ENCODE results near the gene PTPRN2. TPM values are rescaled to one million over a fixed set of nuclear protein-coding genes. Genes with fewer than 3 reads are reported as not detected.

Gene PTPRN2
- total and polyA plus RNA-seq, 2 donors (not counting 3 experiments of a cell fraction or from before 2014, with no cell fraction given), result 0.62 to 0.88 TPM

GRCh38 chr7:158309868-158310763 lies 277.5 kb downstream of the PTPRN2 start:
- POLR2A ChIA-PET, result no interaction called here
- no TSS peak for BruUV-seq (replicated peaks)
- no peak for FAIRE-seq

More at GRCh38 chr7:158309868-158310763, 277.5 kb downstream of the PTPRN2 start:
- Histone ChIP-seq H3K9me1 (replicated peaks; ENCODE audit: control insufficient read depth, extremely low read depth, insufficient read depth, low read length) (no peaks in the 10 kb centered on the region), H3K27me3 (ENCODE audit: control insufficient read depth in 2 of 2, insufficient read depth in 2 of 2, low read length in 2 of 2) (no peaks in the 10 kb centered on the region), H3K9me3 (replicated peaks; ENCODE audit: control insufficient read depth, insufficient read depth, low read length) (peaks cover 5% of the 10 kb centered on the region), H3K4me2 (ENCODE audit: insufficient read depth, low read length) (no peak overlapping the region), H3K4me1 (ENCODE audit: control insufficient read depth, extremely low read depth, insufficient read depth, low read length) (no peaks in the 10 kb centered on the region), H3K9ac (replicated peaks; ENCODE audit: extremely low read depth, insufficient read depth, low read length) (no peak overlapping the region), H2AFZ (ENCODE audit: low read depth, low read length) (no peak overlapping the region), H3K79me2 (ENCODE audit: control insufficient read depth, insufficient read depth, low read length) (no peaks in the 10 kb centered on the region), H3K4me3 (replicated peaks in 1 of 3; ENCODE audit: insufficient read depth in 1 of 3, low read depth in 1 of 3, low read length in 3 of 3) (no peak overlapping the region), H3K27ac (ENCODE audit: insufficient read depth, low read depth, low read length) (no peak overlapping the region), H4K20me1 (replicated peaks; ENCODE audit: control insufficient read depth, extremely low read depth, insufficient read depth, low read length) (no peaks in the 10 kb centered on the region), H3K36me3 (ENCODE audit: control insufficient read depth in 2 of 2, extremely low read depth in 1 of 2, insufficient read depth in 2 of 2, low read length in 2 of 2) (no peaks in the 10 kb centered on the region)
- DNase-seq (ENCODE audit: low read depth, low spot score), result no peak
- TF ChIP-seq POLR2AphosphoS5 (IDR thresholded peaks at IDR 0.05; ENCODE audit: insufficient read depth, low read depth, low read length) (no peak), MAX (IDR thresholded peaks at IDR 0.05; ENCODE audit: insufficient read depth, insufficient read length) (no peak), POLR2A (IDR thresholded peaks at IDR 0.05; ENCODE audit: low read depth, low read length) (no peak), EZH2 (IDR thresholded peaks at IDR 0.05; ENCODE audit: borderline replicate concordance, low read depth, low read length, severe bottlenecking) (no peak), MYC (IDR thresholded peaks at IDR 0.05; ENCODE audit: low read depth, low read length) (no peak), CTCF (IDR thresholded peaks at IDR 0.05; ENCODE audit: extremely low read depth in 1 of 2, insufficient read depth in 1 of 2, low read depth in 1 of 2, low read length in 2 of 2) (no peak)
- intact Hi-C loops (cut with micrococcal nuclease) (no loop called here), dilution Hi-C loops (cut with MboI; ENCODE audit: extremely low pct_ligation_motif_present, low sequenced_read_pairs) (no loop called here)
- CTCF ChIA-PET, result interaction anchor here (0.5 kb wide), 1 partner anchor 11 kb away, joined by 3 read pairs; no protein-coding TSS in a partner anchor

All from endothelial cell of umbilical vein (primary cell).